Fibroblast of skin of right biceps (primary cell): ENCODE results near the gene YAE1.

ENCODE experiments used
- DNase-seq: peaks from one replicate; pipeline ENCODE4 v3.0.0-alpha.2; 2013

YAE1 gene

DNA sequence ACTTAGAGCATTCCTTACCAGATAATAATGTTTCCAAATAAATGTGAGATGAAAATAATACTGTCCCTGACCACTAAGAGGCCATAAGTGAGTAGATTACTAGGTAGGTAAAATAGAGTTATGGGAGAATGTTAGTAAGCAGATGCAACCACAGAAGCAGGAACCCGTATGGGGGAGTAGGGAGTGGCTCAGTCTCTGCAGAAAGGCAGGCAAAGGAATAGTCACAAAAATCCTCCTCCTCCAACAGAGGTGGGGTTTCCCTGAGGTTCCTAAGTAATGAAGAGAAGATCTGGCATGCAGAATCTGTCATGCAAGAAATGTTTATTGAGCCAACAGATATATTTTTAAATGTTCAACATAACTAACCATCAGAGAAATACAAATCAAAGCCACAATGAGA is 9.0 kb upstream of the YAE1 start:
- no peak for DNase-seq

DNA sequence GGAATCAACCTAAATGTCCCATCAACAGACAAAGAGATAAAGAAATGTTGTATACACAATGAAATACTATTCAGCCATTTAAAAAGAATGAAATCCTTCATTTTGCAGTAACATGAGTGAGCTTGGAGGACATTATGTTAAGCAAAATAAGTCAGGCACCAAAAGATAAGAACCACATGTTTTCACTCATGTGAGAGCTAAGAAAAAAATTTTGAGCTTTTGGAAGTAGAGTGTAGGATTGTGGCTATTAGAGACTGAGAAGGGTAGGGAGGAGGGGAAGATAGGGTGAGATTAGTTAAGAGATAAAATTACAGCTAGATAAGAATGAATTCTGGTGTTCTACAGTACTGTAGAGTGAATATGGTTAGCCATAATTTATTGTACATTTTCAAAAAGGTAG is 8.3 kb upstream of the YAE1 start:
- DNase-seq, result no peak

DNA sequence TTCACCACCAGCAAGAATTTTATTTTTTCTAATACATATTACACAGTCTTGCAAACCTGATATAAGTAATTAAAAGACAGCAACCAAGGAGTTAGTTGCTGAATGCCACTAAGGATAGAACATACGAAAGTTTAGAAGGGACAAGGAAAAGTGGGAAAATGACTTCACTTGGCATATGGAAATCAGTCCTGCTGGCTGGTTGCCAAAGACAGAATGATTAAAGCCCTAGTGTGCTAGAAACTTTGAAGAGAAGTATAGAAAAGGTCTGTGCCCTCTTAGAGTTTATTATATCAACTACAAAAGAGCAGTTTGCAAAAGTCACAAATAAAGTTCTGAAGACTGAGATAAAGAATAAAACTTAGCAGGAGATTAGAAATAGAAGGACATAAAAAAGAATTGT is 5.8 kb upstream of the YAE1 start:
- no peak for DNase-seq

DNA sequence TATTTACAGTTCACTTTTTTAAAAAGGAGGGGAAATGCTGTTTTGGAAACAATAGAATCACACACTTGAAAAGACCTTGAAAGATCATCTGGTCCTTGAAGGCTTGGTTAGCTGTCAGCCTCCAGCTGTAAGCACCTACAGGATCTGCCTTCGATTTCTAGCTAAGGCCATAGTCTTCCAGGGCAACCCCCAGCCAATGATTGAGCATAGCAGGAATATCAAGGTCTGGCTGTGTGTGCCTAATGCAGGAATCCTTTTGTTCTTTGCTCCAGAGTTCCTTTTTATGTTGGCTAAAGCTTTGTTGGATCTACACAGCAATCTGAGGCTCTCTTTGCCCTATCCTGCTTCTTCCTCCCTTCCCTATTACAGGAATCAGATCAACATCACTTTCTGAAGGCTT is 5.2 kb upstream of the YAE1 start:
- DNase-seq, result no peak

DNA sequence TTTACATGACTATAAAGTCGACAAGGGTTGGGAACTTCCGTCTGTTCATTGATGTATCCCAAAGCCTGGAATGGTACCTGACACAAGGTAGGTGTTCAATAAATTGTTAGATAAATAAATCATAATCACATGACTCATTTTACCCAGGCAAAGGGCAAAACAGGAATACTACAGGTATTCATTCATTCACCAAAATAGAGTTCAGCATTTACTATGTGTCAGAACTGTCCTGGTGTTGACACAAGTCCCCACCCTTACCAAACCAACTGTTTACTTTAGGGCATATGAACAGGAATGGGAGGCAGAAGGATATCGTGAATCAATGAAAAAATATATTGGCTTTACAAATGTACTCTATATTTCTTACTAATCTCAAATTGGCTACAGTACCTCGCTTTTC is 666 bp upstream of the YAE1 start:
- DNase-seq, result no peak

DNA sequence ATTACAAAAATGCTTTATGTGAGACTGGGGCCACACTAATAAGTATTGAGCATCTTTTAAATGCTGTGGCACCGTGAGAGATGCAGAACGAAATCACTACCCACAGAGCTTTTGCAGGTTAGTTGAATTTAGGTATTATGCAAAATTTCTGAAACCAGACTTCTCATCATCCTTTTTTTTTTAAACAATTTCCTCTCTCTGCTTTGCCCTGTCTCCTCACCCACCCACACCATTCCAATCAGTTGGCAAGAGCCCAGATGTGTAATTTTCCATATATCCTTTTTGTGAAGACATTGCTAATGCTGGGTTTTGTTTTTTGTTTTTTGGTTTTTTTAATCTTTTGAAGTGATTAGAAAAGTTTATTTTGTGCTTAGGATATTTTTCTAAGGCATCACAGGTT is 1.1 kb downstream of the YAE1 start:
- DNase-seq, result peak; percentile 19

DNA sequence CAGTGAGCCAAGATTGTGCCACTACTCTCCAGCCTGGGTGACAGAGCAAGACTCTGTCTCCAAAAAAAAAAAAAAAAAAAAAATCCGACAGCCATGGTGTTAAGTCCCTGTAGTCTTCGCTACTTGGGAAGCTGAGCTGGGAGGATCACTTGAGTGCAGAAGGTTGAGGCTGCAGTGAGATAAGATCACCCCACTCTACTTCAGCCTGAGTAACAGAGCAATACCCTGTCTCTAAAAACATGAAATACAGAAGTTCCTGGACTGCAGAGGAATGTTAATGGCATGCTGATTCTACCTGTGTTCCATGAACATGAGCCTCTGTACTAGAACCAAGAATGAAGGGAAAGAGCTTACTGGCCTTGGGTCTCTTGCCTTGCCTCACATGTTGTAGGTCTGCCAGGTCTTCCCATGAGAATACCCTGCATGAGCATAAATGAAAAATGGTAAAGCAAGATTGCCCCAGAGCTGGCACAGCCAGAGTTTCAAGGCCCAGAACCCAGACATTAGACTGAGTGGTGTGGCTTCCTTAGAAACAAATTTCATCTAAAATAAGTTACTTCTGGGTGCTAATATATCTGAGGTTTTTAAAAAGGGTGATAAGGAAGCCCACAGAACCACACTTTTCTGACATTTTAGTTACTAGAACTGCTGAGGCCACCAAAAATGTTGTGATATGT is 8.6 kb downstream of the YAE1 start:
- DNase-seq, result no peak

DNA sequence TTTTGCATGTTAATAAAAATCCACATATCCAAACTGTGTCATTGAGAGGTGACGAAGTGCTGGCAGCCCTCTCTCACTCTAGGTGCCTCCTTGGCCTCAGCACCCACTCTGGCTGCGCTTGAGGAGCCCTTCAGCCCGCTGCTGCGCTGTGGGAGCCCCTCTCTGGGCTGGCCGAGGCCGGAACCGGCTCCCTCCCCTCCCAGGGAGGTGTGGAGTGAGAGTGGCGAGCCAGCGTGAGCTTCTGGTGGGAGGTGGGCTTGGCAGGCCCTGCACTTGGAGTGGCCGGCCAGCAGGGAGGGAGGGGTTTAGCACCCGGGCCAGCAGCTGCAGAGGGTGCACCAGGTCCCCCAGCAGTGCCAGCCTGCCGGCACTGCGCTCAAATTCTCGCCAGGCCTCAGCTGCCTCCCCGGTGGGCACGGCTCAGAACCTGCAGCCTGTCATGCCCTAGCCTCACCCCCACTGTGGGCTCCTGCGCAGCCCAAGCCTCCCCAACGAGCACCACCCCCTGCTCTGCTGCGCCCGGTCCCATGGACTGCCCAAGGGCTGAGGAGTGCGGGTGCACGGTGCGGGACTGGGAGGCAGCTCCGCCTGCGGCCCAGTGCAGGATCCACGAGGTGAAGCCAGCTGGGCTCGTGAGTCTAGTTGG is 11.1 kb downstream of the YAE1 start:
- DNase-seq, result no peak

- peak; percentile 88 for DNase-seq
Observed at GRCh38 chr7:39580149-39580874, 14.1 kb downstream of the YAE1 start.

GRCh38 chr7:39582536-39582935 is 16.3 kb downstream of the YAE1 start:
- DNase-seq, result no peak

- DNase-seq, result no peak
Observed at GRCh38 chr7:39583539-39583938, 17.3 kb downstream of the YAE1 start.

DNA sequence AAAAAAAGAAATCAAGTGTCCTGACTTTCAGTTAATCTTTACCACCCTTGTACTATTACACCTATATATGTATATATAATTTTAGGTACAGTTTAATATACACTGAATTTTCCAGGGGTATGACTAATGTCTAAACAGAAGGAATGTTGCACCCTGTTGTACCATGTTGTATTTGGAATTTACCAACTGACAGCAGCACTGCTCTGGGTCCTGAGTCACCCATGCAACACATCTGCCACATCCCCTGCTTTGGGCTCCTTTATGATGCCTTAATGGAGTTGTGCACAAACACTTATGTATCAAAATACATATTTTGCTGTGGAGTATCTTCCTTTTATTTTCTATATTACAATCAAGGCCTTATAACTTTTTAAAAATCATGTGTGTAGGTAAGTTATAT is 21.2 kb downstream of the YAE1 start:
- peak; percentile 71 for DNase-seq

- no peak for DNase-seq
Observed at GRCh38 chr7:39588416-39588815, 22.2 kb downstream of the YAE1 start.

DNA sequence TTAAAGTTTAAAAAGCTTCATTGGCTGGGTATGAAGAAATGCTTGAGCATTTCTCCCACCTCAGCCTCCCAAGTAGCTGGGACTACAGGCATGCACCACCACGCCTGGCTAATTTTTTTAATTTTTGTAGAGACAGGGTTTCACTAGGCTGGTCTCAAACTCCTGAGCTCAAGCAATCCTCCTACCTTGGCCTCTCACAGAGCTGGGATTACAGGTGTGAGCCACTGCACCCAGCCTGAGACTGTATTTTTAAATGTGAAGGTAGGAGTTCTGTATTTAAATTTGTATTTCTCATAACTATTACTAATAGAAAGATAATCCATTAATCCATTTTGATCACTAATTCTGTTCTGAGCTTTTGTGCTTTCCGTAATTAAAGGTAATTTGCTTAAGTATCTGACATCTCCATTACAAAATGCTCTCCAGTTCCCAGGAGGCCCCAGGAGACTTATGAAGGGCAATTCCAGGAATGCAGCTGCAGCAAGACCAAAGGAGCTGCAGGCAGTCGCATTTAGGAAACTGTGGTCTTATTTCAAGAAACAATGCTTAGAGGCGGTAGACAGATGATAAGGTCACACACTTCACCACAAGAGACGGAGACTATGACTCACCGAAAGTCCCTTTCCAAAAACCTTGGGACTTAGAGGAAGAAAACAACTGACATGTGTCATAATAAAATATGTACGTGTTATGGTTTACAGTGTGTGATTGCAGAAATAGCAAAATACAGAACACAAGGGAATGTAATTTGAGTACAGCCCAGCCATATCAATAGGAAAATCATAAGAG is 23.3 kb downstream of the YAE1 start:
- DNase-seq, result peak; percentile 93

GRCh38 chr7:39592586-39592985 is 26.4 kb downstream of the YAE1 start:
- DNase-seq, result peak; percentile 70

- peak; percentile 49 for DNase-seq
Observed at GRCh38 chr7:39594988-39595620, 28.9 kb downstream of the YAE1 start.

GRCh38 chr7:39602351-39602750 is 36.1 kb downstream of the YAE1 start:
- DNase-seq, result peak; percentile 59

GRCh38 chr7:39603924-39604323 is 37.7 kb downstream of the YAE1 start:
- DNase-seq, result no peak

GRCh38 chr7:39605087-39605486 is 38.9 kb downstream of the YAE1 start:
- DNase-seq, result peak; percentile 53

GRCh38 chr7:39606352-39606751 is 40.1 kb downstream of the YAE1 start:
- no peak for DNase-seq

- DNase-seq, result no peak
Observed at GRCh38 chr7:39606941-39607340, 40.7 kb downstream of the YAE1 start.

DNA sequence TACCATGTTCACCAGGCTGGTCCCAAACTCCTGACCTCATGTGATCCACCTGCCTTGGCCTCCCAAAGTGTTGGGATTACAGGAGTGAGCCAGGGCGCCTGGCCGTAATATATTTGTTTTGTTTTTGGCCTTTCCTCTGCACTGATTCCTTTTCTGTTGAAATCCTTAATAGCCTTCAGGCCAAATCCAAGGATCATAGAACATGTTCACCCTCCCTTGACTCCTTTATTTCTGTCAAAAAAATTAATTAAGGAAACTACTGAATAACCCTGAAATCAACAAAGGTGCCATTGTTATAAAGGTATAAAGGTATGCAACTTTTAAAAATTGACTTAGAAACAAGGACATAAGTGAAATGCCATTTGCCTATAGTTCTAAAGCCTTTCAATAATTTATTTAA is 41.7 kb downstream of the YAE1 start:
- no peak for DNase-seq

DNA sequence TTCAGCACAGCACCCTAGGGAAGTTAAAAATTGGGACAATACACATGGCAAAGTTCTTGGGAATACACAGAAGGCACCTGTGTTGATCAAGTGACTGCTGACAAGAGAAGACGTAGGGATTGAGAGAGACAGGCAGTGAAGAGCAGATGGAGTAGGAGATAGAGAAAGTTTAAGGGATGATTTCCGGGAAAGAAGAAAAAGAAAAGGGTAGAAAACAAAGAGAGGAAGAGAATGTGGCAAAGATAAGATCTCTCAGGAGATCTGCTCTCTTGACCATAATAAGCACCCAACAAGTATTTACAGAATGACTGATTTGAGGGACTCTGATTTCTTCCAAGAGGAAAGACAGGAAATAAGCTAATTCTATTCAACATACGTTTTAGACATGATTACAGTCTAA is 42.1 kb downstream of the YAE1 start:
- no peak for DNase-seq
